ENCODE results near the gene DOHH.

DOHH gene

DNA sequence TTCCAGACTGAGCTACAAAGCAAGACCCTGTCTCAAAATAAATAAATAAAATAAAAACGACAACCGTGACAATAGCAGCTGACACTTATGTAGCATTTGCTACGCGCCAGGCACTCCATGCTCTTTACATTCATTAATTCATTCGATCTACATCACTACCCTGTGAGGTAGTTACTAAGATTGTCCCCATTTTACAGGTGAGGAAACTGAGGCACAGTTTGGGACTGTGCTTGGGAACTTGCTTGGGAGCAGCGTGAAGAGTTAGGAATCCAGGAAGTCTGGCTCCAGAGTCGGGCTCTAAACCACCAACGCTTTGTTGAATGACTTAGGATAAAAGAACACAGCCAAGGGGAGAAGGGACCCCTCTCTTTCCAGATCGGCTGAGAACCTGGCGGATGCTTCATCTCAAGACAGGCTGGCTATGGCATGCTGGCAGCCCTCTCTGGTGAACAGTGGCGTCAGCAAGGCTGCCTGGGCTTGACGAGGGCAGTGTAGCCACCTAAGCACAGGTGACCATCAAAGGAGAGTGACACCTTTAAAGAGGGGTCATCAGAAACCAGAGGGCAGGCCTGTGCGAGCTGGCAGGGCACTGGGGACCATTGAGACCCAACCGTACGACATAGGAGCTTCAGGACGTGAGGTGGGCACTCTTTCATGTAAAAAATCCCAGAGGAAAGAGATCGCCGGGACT, 591 bp downstream of the DOHH start:
- no peak for DNase-seq

DNA sequence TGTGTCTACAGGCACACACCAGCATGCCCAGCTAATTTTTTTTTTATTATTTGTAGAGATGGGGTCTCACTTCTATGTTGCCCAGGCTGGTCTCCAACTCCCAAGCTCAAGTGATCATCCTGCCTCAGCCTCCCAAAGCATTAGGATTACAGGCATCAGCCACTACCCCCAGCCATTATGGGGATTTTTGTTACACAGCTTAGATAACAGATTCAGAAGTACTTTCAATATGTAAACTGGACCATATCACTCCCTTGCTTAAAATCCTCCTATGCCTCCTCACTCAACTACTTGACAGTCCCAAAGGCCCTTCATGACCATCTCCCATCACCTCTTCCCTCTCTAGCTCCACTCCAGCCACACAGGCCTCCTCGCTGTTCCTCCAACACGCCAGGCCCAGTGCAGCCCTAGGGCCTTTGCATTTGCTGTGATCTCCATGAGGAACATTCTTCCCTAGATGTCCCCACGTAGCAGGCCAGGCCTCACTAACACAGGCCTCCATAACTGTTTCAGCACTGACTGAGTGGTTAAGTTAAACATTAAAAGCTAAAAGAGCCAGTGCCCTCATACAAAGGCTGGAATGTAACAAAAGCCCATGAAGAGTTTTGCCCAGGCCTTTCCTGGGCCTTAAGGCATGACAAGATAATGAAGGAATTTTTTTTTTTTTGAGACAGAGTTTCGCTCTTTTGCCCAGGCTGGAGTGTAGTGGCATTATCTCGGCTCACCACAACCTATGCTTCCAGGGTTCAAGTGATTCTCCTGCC, 2.5 kb downstream of the DOHH start:
- no peak for DNase-seq

DNA sequence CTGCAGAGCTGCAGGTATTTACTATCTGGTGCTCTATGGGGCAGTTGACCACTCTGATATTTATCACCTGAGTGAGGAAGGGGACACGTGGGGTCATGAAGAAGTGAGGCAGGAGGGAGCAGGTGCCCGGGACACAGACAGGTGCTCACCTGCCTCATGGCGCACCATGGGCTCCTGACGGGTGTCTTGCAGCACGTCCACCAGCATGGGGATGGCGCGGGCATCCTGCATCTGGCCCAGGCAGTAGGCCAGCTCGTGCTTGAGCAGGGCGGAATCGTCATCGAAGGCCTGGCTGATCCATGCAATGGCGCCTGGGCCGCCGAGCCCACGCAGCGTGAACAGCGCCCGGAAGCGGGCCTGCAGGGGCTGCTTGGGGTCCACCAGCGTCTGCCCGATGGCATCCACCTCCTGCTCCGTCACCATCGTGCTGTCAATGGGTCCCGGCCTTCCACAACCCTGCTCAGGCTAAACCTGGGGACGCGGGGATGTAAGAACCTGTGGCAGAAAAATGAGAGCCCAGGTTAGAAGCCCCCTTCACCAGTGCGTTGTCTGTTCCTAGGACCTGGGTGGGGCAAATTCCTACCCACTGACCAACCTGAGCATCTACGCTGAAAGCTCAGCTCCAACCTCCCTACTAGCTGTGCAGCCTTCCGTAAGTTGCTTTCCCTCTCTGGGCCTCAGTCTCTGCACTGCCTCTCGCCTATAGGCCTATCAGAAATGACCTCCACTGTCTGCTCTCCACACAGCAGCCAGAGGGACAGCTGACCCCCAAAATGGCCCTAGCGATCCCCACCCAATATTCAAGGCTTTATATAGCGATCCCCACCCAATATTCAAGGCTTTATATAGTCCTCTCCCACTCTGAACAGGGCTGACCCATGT, 3.8 kb downstream of the DOHH start:
- no peak for DNase-seq

DNA sequence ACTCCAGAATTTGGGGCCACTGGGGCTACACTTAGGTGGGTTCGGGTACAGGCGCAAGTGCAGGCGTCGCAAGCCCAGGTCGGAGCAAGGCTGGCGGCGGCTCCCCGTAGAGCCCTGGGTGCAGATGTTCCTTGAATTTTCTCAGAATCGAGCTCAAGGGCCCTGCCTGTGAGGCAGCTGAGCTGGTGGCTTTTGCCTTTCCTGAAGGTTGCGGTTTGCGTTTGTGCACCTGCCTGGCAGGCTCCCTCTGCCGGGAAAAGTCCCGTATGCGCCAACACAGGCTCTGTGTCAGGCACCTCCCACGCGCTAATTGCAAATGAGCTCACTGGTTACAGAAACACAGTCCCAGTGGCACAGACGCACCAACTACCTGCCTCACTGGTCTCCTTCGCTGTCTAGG, 5.9 kb downstream of the DOHH start:
- peak; percentile 54 for DNase-seq

DNA sequence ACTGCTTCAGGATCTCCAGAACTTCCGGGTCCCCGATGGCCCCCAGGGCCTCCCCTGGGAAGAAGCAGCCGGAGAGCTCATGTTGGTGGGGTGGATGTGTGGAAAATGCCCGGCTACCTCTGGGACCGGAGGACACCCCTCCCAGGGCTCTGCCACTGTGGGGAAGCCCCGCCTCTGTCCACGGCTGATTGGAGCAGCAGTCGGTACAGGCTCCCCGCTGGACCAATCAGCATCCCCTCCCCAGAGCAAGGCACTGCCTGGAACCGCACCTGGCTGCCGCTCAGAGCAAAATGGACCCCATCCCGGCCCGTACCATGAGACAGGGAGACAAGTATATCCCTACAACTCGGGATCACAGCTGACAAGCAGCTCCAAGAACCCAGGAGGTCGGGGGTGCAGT, 6.4 kb downstream of the DOHH start:
- peak; percentile 43 for DNase-seq

DNA sequence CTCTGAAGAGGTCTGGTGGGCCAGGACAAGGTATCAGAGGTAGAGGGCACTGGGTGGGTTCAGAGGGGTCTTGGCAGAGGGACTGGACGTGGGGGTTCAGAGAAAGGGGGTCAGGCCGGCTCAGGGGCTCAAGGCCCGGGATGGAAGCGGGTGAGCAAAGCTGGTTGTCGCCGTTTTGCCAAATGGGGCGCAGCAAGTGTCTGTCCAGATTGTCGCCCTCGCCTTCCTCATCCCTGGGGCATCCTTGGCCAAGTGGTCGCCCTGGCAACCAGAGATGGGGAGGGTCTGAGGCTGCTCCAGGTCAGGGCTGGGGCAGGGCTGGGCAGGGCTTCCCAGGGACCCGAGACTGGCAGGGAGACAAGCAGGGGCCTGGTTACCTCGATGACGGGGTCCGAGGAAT, 6.8 kb downstream of the DOHH start:
- DNase-seq, result no peak

DNA sequence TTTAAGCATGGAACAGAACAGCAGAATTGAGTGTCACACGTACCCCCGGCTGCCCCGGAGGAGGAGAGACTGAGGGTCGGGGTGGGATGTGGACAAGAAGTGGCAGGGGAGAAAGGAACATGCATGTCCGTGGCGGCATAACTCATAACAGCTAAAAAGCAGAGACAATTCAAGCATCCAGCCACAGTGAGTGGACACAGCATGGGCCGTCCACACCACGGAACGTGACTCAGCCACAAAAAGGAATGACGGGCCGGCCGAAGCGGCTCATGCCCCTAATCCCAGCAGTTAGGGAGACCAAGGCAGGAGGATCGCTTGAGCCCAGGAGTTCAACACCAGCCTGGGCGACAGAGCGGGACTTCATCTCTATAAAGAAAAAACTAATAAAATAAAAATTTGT, 7.6 kb downstream of the DOHH start:
- DNase-seq, result no peak

DNA sequence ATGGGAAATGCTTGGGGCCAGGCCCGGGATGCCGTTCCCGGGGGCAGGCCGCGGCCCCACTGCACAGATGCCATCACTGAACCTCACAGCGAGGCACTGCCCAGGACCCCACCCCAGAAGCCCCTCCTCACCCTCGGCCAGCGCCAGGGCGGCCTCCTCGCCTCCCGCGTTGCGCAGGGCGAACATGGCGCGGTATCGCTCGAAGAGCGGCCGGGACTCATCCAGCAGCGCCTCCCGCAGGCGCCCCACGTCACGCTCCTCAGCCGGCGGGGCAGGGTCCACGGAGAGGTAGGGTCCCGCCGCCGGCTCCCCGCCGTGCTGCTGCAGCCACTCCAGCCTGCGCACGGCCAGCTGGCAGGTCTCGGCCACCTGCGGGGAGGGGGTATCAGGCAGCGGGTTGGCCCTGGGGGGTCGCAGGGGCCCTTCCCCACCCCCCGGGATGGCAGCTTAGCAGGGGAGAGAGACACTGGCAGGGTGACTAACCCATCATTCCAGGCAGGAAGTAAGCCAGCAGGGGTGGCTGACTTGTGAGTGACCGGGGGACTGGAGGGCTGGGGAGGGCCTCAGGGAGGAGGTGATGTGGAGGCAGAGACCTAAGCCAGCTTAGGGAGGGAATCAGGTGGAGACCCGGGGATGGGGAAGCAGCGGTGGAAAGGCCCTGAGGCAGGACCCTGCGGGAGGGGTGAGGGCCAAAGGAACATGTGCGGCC, 8.2 kb downstream of the DOHH start:
- no peak for DNase-seq

DNA sequence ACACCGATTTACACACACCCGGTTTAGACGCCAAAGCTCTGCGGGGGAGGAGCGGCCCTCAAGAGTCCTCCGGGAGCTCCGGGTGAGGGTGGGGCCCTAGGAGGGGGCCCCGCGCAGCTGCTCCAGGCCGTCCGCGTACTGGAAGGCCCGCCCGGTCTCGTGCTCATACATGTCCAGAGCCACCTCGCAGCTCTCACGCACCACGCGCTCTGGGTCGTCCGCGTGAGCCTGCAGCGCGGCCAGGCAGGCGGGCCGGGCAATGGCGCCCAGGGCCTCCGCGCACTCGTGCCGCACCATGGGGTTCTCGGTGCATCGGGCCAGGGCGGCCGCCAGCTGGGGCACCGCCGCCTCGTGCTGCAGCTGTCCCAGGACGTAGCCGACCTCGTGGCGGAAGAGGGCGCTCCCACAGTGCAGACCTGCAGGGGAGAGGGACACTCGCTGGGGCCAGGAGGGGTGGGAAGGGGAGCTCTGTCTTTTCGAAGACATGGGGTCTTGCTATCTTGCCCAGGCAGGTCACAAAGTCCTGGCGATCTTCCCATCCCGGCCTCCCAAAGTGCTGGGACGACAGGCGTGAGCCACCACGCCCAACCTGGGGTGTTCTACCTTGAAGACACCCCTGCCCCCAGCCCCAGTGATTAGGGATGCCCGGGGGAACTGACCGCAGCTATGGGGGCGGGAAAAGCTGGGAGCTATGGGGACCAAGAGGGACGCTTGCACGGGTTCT, 8.9 kb downstream of the DOHH start:
- DNase-seq, result no peak

DNA sequence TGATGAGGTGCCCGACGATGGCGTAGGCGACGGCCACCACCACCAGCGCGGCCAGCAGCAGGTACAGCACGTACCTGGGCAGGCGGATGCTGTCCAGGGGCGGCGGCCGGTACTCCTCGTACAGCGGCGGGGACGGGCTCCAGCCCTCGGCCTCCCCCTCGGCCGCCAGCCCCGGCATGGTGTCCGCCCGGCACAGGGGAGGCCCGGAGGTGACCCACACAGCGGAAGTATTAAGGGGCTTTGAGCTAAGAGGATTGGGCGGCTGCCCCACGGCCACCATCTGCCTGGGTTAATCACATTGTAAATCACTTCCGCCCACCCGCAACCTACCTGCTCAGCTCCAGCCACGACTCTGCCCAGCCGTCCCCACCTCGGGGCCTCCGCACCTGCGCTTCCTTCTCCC, 17.2 kb downstream of the DOHH start, which contains the start of gene SMIM44:
SMIM44 (minus strand) TSS at position 216 of the 403 bp plus-strand sequence; CDS start at position 178, 38 bp downstream.
- DNase-seq, result no peak

DNA sequence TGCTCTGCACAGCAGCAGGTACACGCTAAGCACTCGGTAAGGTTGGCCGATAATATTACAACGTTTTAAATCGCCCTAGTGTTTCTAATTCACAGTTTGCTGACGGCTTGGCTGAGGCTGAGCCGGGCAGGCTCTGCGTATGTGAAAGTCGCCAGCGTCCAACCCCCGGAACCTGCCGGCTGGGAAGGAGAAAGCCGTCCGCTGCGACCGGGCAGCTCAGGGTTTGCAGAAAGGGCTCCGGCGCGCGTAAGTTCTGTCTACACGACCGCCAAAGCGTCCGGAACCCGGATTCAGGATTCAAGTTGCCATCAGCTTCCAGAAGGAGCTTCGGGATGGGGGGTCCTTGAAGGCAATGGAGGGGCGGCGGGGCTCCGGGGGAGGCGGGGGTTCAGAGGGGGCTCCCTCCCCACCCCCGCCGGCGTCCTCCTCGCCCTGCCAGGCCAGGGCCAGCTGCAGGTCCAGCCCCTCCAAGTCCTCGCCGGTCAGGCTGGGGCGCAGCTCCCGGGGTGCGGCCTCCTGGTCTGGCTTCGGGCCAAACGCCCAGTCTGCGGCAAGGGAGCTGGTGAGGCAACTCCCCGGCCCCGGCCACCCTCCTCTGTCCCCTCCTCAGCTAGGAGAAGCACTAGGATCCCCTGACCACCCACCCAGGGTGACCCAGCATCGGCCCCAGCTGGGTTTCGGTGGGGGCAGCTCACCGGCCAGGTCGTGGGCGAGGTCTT, 17.8 kb downstream of the DOHH start:
- DNase-seq, result no peak

DNA sequence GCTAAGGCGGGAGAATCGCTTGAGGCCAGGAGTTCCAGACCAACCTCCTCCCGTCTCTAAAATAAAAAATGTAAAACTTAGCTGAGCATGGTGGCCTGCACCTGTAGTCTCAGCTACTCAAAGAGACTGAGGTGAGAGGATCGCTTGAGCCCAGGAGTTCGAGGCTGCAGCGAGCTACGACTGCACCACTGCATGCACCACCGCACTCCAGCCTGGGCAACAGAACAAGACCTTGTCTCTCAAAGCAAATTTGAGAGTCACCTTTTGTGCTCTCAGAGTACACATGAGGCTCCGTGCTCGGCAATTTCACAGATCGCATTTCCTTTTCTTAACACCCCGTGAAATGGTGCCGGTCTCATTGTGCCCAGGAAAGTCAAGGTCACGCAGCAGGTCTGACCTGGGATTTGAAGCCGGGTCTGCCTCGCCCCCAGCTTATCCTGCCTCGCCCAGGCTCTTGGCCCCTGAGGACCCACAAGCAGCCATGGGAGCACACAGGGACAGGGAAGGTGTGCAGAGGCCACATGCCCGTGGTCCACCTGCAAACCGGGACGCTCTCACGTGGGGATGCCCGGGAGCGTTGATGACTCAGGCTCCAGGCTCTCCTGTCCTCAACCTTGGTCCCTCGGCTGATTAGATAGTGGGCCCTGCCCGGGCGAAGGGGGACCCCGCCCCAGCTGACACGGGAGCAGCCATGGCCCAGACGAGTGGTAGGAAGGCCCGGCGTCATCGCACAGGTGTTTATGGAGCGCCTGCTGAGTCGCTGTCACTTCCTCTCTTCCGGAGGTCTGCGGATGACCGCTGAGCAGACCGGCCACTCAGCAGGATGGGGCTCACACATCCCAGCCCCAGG, 19.0 kb downstream of the DOHH start:
- no peak for DNase-seq

DNA sequence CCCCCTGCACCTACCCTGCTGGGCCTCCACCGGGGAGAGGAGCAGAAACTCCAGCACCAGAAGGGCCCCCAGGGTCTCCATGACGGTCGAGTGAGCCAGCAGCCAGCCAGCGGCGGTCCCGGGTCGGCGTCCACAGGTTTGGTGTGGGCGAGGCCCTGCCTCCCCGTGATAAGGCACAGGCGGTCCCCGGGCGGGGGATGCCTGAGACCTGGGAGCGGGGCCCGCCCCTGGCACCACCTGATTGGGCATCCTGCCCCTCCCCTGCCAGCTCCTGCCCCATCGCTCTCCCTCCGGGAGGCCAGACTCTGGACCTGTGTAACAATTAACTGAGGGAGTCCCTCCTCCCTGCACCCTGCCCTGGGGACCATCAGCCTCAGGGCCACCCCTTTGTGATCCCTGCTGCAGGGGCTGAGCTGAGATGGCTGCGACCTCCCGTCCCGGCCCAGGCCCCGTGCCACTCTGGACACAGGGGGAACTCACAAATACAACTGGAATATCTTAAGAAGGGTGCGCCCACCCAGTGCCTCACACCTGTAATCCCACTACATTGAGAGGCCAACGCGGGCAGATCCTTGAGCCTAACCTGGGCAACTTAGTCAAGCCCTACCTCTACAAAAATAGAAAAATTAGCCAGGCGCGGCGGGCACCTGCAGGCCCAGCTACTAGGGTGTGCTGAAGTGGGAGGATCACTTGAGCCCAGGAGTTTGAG, 19.9 kb downstream of the DOHH start, which contains the start of gene SMIM24:
SMIM24 (minus strand) TSS at position 143 of the 709 bp plus-strand sequence; CDS start at position 81, 62 bp downstream.
- no peak for DNase-seq

DNA sequence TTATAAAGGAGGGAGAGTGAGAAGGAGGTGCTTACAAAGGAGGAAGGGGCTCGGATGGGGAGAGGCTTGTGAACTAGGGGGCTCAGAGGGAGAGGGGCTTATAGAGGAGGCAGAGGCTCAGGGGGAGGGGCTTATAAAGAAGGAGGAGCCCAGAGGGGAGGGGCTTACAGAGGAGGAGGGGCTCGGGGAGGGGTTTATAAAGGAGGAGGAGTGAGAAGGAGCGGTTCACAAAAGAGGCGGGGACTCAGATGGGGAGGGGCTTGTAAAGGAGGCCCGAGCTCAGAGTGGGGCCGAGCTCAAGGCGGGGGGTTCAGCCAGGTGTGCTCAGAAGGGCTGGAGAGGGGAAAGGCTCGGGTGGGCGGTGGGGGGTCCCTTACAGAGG, 20.6 kb downstream of the DOHH start:
- peak; percentile 37 for DNase-seq

DNA sequence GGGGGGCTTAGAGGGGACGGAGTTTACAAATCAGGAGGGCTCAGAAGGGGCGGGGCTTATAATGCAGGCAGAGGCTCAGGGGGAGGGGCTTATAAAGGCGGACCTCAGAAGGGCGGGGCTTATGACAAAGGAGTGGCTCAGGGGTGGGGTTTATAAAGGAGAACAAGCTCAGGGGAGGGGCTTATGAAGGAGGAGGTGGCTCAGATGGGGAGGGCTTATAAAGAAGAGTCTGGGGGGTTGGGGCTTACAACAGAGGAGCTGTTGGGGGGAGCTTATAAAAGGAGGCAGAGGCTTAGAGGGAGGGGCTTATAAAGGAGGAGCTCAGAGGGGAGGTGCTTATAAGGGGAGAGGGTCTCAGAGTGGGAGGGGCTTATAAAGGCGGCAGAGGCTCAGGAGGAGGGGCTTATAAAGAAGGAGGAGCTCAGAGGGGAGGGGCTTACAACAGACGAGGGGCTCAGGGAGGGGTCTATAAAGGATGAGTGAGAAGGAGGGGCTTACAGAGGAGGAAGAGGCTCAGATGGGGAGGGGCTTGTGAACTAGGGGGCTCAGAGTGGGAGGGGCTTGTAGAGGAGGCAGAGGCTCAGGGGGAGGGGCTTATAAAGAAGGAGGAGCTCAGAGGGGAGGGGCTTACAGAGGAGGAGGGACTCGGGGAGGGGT, 21.2 kb downstream of the DOHH start:
- peak; percentile 47 for DNase-seq

DNA sequence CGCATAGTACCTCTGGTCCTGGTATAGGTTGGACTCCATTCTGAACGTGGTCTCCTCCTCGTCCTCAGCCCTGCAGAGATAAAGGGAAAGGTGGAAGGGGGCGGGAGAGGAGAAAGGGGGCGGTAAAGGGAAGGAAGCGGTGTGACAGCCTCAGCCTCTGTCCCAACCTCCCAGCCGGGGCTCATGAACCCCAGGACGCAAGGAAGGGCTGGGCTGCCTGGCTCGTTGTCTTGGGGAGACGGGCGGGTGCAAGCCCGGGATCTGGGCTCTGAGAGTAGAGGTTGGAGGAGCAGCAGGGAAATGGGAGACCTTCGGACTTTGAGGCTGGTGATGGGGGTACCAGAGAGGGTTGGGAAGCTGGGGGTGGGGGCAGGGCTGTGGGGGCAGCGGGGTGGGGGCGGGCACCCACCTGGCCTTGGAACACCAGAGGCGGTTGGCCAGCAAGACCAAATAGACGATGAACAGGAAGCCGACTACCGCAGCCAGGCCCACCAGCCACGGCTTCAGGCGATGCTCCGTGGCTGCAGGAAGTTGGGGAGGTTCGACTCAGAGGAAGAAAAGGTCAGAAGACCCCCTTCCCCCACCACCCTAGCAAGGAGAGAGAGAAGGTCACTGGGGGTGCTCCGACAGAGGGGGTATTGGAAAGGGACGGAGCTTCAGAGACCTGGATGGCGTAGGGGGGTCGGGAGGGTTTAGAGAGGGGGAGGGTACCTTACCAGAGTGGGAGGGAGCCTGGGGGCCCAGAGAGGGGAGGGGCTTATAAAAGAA, 21.9 kb downstream of the DOHH start:
- DNase-seq, result no peak

DNA sequence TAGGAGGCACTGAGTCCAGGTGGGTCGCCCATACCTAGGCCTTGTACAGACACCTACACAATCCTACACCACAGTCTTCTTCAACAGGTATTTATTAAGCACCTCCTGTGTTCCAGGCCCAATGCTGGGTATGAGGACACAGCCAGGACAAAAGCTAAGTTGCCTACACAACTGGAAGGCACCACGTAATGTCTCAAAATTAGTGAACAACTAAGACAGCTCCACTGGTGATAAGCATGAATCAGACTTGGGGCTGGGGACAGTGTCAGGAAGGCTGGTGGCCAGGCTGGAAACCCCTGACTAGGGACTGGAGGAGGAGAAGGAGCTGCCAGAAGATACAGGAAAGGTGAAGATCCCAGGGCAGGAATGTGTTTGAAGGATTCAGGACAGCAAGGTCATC, 22.5 kb downstream of the DOHH start:
- no peak for DNase-seq

DNA sequence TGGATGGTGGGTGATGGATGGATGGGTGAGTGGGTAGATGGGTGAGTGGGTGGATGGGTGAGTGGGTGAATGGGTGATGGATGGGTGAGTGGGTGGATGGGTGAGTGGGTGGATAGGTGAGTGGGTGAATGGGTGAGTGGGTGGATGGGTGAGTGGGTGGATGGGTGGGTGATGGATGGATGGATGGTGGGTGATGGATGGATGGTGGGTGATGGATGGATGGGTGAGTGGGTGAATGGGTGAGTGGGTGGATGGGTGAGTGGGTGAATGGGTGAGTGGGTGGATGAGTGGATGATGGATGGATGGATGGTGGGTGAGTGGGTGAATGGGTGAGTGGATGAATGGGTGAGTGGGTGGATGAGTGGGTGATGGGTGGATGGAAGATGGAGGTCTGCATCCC, 23.0 kb downstream of the DOHH start:
- DNase-seq, result no peak

Measured in activated T-cell treated with anti-CD3 and anti-CD28 coated beads, Interleukin-2, amount 50 U/mL, for 1 hour (primary cell).